Fibroblast of lung (primary cell): ENCODE measurements around the gene C3. TPM values are rescaled to one million over a fixed set of nuclear protein-coding genes. Genes with fewer than 3 reads are reported as not detected.

Experiments used
- DNase-seq, 2 donors: peaks; one replicate each; pipeline versions ENCODE4 v3.0.0 to v3.0.0-alpha.2; 2010; ENCODE audit warnings: low read depth in 2 of 2
- H2AFZ ChIP-seq: 2 replicates; pipeline ENCODE4 v1.5.1; 2012; ENCODE audit warnings: low read length, control low read depth, inconsistent platforms
- H3K27ac ChIP-seq: 2 replicates; pipeline ENCODE4 v1.5.1; 2011; ENCODE audit warnings: low read length, control low read depth; ENCODE audit not compliant: insufficient read depth
- H3K27me3 ChIP-seq: 2 replicates; pipeline ENCODE4 v1.5.1; 2011; ENCODE audit warnings: mild to moderate bottlenecking, low read length; ENCODE audit not compliant: control insufficient read depth, insufficient read depth
- H3K36me3 ChIP-seq: 2 replicates; pipeline ENCODE4 v1.5.1; 2011; ENCODE audit warnings: low read length; ENCODE audit not compliant: control insufficient read depth, insufficient read depth
- H3K4me1 ChIP-seq: 2 replicates; pipeline ENCODE4 v1.5.1; 2011; ENCODE audit warnings: low read length; ENCODE audit not compliant: control insufficient read depth, insufficient read depth; ENCODE audit errors: extremely low read depth
- H3K4me2 ChIP-seq: 2 replicates; pipeline ENCODE4 v1.5.1; 2011; ENCODE audit warnings: low read length, control low read depth; ENCODE audit not compliant: insufficient read depth; ENCODE audit errors: extremely low read depth
- H3K4me3 ChIP-seq, 4 experiments: fragments of 200-600 bp in 1 of 4; sonication (generic) in 1 of 4; replicated peaks in 1 of 4; 2 replicates each; pipeline ENCODE4 v1.5.1; 2011 to 2016; ENCODE audit warnings: low read length in 4 of 4, low read depth in 3 of 4, mild to moderate bottlenecking in 3 of 4, control low read depth in 2 of 4, inconsistent platforms in 1 of 4, mixed read lengths in 1 of 4; ENCODE audit not compliant: insufficient read depth in 1 of 4; ENCODE audit errors: control extremely low read depth in 1 of 4
- H3K79me2 ChIP-seq: 2 replicates; pipeline ENCODE4 v1.5.1; 2012; ENCODE audit warnings: mild to moderate bottlenecking, low read length, inconsistent platforms; ENCODE audit not compliant: control insufficient read depth, insufficient read depth
- H3K9ac ChIP-seq: 2 replicates; pipeline ENCODE4 v1.5.1; 2011; ENCODE audit warnings: mild to moderate bottlenecking, low read length, control low read depth; ENCODE audit not compliant: insufficient read depth
- H3K9me3 ChIP-seq: 2 replicates; pipeline ENCODE4 v1.5.1; 2012; ENCODE audit warnings: low read depth, low read length; ENCODE audit not compliant: control insufficient read depth, insufficient read depth
- H4K20me1 ChIP-seq: 2 replicates; pipeline ENCODE4 v1.5.1; 2011; ENCODE audit warnings: low read length; ENCODE audit not compliant: control insufficient read depth, insufficient read depth; ENCODE audit errors: extremely low read depth
- EZH2 ChIP-seq: IDR thresholded peaks from 2 replicates; pipeline ENCODE4 v1.5.1; 2012; ENCODE audit warnings: low read length, control low read depth, mild to moderate bottlenecking; ENCODE audit errors: missing control alignments
- polyA plus RNA-seq, 2 donors: library from polyadenylated mRNA; depleted of rRNA in 1 of 2; stranded (reverse) in 1 of 2; unstranded in 1 of 2; fragments of >200 nt; gene quantifications; 2 replicates each; pipeline ENCODE4 v1.2.1, GENCODE V29; 2011 to 2012; ENCODE audit warnings: missing spikeins in 1 of 2
- total RNA-seq: library from RNA; depleted of rRNA; stranded (reverse); fragments of >200 nt; gene quantifications from 2 replicates; pipeline ENCODE4 v1.2.1, GENCODE V29; 2014
- TF ChIP-seq, protein P1 (sequence below), 2 donors: IDR thresholded peaks in 1 of 2; conservative IDR thresholded peaks in 1 of 2; 1 replicate in 1 of 2; 2 replicates in 1 of 2; pipeline ENCODE4 v1.5.1; 2011 to 2012; ENCODE audit warnings: low read length in 2 of 2, control low read depth in 1 of 2, inconsistent platforms in 1 of 2, low read depth in 1 of 2, mild to moderate bottlenecking in 1 of 2

C3 gene
- total and polyA plus RNA-seq, 2 donors (not counting 1 experiment from before 2014, with no cell fraction given): 1.2 to 2.5 TPM

DNA sequence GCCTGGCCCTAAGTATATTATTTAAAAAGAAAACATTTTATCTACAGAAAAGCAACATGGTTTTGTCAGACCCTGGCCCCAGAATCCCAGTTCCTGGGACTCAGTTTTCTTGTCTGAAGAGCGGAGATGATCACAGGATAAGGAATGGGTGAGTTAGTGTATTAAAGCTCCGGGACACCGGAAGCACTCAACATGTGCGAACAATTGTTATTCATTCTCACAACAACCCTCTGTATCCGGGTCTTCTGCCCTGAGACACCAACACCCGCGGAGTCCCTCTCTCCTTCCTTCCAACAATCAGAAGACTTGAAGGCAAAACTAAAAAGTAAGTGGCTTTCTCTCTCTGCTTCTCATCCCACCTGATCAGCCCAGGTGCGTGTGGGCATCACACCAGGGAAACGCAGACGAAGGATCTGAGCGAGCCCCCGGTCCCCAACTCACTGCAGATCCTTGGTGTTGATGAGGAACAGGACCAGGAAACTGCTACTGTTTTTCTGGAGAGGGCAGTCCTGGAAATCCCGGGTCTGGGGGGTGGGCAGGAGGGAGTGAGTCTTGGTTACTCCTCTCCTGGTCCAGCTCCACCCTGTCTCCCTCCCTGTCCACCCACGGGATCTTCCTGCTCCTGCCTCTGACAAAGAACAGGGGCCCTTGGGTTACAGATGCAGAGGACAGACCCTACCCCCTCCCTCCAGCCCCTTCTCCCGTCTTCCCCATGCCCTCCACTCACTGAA is 14.9 kb upstream of the C3 start:
- no peak overlapping the region for H3K9ac ChIP-seq
- no peak overlapping the region for H3K4me2 ChIP-seq
- H3K27me3 ChIP-seq: no peaks in the 10 kb centered on the region
- peaks cover 2% of the 10 kb centered on the region for H3K79me2 ChIP-seq
- TF ChIP-seq, protein P1, sequence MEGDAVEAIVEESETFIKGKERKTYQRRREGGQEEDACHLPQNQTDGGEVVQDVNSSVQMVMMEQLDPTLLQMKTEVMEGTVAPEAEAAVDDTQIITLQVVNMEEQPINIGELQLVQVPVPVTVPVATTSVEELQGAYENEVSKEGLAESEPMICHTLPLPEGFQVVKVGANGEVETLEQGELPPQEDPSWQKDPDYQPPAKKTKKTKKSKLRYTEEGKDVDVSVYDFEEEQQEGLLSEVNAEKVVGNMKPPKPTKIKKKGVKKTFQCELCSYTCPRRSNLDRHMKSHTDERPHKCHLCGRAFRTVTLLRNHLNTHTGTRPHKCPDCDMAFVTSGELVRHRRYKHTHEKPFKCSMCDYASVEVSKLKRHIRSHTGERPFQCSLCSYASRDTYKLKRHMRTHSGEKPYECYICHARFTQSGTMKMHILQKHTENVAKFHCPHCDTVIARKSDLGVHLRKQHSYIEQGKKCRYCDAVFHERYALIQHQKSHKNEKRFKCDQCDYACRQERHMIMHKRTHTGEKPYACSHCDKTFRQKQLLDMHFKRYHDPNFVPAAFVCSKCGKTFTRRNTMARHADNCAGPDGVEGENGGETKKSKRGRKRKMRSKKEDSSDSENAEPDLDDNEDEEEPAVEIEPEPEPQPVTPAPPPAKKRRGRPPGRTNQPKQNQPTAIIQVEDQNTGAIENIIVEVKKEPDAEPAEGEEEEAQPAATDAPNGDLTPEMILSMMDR (conservative IDR thresholded peaks at IDR 0.05 in 1 of 2, IDR thresholded peaks at IDR 0.05 in 1 of 2; ENCODE audit: low read depth in 1 of 2, low read length in 2 of 2): no peak
- TF ChIP-seq EZH2: no peak
- H3K4me3 ChIP-seq: peak overlapping the region in 3 of 4 experiments; percentile 9 to 98 (median 85)
- no peak for DNase-seq
- H3K4me1 ChIP-seq: peaks cover 17% of the 10 kb centered on the region
- H3K9me3 ChIP-seq: no peaks in the 10 kb centered on the region
- H2AFZ ChIP-seq: no peak overlapping the region
- H3K27ac ChIP-seq: no peak overlapping the region
- H4K20me1 ChIP-seq: no peaks in the 10 kb centered on the region
- H3K36me3 ChIP-seq: peaks cover 3% of the 10 kb centered on the region

DNA sequence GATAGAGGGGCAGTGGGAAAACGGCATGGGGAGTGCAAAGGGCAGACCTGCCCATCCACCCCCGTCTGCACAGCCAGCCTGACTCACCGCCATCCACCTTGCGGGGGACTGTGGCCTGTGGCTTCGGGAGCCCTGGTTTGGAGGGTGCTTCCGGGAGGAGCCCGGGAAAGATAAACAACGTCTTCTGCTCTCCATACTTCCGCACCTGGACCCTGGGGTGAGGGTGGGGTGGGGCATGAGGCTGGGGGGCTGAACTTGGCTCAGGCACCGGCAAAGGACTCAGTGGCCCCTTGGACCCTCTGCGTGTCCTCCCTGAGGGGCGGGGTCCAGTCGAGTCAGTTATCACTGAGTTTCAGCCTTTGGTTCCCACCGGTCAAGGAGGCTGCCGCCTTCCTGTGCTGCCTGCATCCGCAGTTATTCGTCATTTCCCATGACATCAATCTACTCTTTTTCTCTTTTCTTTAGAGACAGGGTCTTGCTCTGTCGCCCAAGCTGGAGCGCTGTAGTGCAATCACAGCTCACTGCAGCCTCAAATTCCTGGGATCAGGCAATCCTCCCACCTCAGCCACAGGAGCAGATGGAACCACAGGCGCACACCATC is 13.7 kb upstream of the C3 start:
- no peak for DNase-seq
- peaks cover 3% of the 10 kb centered on the region for H3K36me3 ChIP-seq
- no peak for TF ChIP-seq EZH2
- TF ChIP-seq, protein P1 (conservative IDR thresholded peaks at IDR 0.05 in 1 of 2, IDR thresholded peaks at IDR 0.05 in 1 of 2; ENCODE audit: low read depth in 1 of 2, low read length in 2 of 2): no peak
- H3K9ac ChIP-seq: no peak overlapping the region
- no peak overlapping the region for H2AFZ ChIP-seq
- no peak overlapping the region for H3K4me2 ChIP-seq
- H4K20me1 ChIP-seq: no peaks in the 10 kb centered on the region
- peaks cover 16% of the 10 kb centered on the region for H3K4me1 ChIP-seq
- H3K27ac ChIP-seq: no peak overlapping the region
- H3K27me3 ChIP-seq: no peaks in the 10 kb centered on the region
- H3K4me3 ChIP-seq: no peak overlapping the region
- H3K9me3 ChIP-seq: no peaks in the 10 kb centered on the region
- no peaks in the 10 kb centered on the region for H3K79me2 ChIP-seq

DNA sequence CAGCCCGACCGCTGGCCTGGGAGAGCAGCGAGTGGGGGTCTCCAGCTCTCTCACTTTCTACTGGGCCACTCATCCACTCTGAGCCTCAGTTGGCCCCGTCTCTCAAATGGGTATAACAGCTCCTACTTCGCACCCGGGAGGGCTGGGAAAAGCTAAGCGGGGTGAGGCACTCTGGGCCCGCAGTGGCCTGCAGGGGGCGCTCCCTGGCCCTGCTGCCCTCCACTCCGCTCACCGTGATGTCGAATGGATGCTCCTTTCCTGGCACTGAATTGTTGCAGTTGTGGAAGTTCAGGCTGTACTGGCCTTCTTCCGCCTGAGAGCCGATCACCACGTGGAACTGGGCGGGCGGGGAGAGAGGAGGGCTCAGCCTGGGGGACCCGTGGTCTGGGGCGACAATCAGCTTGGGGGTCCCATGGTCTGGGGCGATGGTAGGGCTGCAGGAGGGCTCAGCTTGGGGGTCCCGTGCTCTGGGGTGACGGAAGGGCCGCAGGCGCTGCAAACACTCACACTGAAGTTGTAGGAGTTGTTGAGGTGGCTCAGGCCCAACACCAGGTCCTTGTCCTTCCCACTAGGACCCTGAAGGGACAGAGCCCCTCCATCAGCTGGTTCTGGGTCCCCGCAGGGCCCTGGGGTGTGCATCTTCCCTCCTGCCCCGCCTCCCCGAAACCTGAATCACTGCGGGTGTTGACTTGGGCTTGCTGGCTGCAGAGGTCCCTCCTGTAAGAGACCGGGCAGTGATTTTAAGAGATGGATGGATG is 13.1 kb upstream of the C3 start:
- no peaks in the 10 kb centered on the region for H3K27me3 ChIP-seq
- H3K79me2 ChIP-seq: no peaks in the 10 kb centered on the region
- no peak overlapping the region for H3K9ac ChIP-seq
- peaks cover 3% of the 10 kb centered on the region for H3K36me3 ChIP-seq
- H3K4me2 ChIP-seq: no peak overlapping the region
- TF ChIP-seq EZH2: no peak
- TF ChIP-seq, protein P1 (conservative IDR thresholded peaks at IDR 0.05 in 1 of 2, IDR thresholded peaks at IDR 0.05 in 1 of 2; ENCODE audit: low read depth in 1 of 2, low read length in 2 of 2): peak; percentile 8 to 16
- H2AFZ ChIP-seq: no peak overlapping the region
- H3K4me1 ChIP-seq: peaks cover 9% of the 10 kb centered on the region
- H3K27ac ChIP-seq: no peak overlapping the region
- DNase-seq: no peak
- no peaks in the 10 kb centered on the region for H3K9me3 ChIP-seq
- no peaks in the 10 kb centered on the region for H4K20me1 ChIP-seq
- no peak overlapping the region for H3K4me3 ChIP-seq
